HG03432 (cell line): ENCODE results near the gene GJB3.
"Not testable (repeated sequence)": the region's sequence is repeated elsewhere in the genome, so short reads cannot be mapped to it uniquely, and the experiment has no call there.

ENCODE experiments used
- ATAC-seq: cut with Tn5 transposase; IDR thresholded peaks from one replicate; pipeline ENCODE4 v1.9.1; 2021; ENCODE audit warnings: mild to moderate bottlenecking, moderate library complexity; ENCODE audit not compliant: unreplicated experiment

GJB3 gene

DNA sequence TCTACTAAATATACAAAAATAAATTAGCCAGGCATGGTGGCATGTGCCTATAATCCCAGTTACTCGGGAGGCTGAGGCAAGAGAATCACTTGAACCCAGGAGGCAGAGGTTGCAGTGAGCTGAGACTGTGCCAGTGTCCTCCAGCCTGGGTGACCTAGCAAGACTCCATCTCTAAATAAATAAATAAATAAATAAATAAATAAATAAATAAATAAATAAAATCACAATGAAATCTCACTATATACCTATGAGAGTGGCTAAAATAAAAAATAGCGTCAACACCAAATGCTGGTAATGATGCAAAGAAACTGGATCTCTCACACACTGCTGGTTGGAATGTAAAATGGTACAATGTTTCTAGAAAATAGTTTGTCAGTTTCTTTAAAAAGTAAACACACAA is 37.8 kb downstream of the GJB3 start:
- not testable (repeated sequence) for ATAC-seq

DNA sequence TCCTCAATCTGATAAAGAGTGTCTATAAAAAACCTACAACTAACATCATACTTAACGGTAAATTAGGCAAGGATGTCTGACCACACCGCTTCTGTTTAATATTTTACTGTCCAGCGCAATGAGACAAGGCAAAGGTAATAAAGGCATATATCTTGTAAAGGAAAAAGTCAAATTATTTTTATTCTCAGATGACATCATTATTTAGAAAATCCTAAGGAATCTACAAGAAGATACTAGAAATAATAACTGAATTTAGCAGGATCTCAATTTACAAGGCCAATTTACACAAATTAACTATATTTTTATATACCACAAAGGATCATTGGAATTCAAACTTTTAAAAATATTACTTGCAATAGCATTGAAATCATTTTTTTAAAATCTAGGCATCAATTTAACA is 41.2 kb downstream of the GJB3 start:
- no peak for ATAC-seq

DNA sequence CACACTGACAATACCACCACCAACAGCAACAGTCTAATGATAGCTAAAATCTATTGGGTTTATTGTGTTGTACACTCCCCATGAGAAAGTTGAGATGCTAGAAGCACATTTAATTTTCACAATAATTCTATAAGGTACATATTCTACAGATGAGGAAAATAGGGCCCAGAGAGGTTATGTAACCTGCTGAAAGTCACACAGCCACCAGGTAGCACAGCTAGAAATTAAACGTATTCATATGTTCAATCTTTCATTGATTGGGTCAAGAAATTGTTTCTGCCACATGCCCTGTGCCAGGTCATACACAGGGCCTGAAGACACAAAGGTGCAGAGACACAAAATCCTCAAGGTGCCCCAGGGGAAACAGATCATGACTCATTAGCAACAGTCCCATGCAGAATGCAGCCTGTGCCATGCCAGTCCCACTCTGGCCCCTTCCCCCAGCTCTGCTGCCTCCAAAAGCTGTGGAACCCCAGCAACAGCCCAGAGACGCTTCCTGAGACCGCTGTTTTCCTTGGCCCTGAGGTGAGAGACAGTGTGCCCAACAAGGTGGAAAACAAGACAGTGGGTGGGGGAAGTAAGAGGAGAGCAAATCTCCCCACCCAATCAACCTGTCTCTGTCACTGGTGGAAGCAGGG is 43.9 kb downstream of the GJB3 start:
- ATAC-seq: no peak

DNA sequence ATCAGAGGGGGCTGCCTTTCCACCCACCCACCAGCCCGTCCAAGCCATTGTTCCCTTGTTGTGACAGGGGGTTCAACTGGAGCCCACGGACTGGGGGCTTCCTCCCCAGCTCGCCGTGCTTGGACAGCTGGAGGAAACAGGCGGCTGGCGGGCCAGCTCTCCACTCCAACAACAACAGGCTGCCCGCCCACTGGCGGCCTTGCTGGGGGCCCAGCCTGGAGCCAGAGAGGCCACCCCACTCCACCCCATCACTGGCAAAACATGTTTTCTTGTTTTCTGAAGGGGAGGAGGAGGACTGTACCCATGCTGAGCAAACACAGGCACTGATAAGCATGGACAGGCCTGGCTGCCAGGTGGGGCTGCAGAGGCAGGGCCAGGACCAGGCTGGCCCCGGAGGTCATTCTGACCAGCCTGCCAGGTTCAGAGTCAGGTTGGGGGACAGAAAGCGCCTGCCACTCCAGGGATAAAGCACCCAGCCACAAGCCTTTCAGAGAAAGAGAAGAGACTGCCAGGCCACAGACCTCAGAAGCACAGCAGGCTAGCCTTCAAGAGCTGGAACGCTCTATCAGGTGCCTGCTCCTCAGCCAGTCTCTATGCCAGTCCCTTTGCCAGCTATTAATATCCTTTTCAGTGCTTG is 44.6 kb downstream of the GJB3 start:
- ATAC-seq: no peak

DNA sequence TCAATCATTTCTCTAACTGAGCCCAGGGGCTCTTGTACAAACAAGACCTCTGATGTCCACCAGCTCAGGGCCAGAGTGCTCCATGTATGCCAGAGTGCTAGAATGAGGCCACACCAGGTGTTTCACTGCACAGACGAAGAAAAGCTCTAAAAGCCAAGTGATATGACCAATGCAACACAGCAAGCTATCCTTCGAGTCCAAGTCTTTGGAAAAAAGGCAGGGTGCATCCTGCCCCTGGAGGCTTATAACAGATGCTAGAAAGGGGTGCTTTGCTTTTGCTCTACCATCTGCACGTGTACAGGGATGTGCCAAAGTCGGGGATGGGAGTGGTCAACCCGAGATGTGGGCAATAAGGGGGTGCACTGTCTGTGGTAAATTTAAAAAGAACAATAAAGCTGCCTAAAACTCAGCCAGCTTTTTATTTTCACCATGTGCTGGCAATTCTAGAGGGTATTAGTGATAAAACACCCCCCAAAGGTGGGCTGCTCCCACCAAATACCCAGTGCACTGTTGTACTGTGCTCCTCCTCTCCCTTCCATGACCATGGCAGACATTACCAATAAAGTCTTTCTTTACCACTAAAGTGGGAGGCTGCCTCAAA is 46.4 kb downstream of the GJB3 start:
- no peak for ATAC-seq

DNA sequence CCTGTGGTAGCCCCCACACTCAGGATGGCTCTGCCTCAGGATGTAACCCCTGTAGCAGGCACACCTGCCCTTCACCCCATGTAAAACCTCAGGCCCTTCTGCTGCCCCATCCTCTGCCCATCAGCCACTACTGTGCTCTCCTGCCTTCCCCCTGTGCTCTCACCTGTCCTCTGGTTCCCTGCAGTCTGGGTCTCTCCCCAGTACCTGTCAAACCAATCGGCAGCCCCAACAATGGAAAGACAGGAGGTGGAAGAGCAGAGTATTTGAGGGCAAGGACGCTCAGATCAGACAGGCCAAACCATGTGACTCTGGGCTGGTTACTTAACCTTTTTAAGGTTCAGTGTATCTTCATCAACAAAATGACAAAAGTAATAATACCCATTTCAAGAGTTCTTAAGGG is 47.6 kb downstream of the GJB3 start:
- no peak for ATAC-seq

DNA sequence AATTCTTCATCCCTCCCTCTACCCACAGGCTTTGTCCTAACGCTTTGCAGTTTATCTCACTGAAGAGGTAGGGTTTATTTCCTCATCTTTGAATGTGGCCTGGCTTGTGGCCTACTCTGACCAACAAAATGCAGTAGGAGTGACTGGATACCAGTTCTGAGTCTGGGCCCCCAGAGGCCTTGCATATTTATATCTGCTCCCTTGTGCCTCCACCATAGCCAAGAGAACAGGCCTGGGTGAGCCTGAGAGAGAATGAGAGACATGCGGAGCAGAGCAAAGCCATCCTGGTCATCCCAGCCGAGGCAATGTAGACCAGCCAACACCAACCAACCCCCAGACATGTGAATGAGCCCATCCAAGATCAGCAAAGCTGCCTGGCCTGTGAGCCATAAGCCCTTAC is 48.2 kb downstream of the GJB3 start:
- ATAC-seq: no peak

DNA sequence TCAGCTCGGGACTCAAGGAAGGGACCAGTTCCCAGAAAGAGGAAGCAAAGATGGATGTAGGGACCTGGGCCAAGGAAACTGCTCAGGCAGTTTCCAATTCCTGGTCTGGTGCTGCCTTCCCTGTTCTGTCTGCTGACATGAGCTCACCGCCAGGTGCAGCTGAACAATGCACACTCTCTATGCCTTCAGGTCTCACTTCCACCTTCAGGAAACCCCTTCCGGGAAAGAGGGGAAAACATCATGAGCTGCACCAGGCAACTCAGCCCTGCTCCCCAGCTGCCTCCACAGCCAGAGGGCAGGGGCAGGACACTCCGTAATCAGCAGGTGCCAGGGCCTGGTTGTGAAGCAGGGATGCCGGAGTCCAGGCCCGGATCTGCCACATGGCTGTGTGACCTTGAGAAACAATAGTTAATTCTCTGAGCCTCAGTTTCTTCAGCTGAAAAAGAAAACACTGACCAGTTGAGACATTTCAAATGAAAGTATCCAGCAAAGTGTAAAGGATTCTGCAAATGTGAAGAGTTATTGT is 50.8 kb downstream of the GJB3 start:
- no peak for ATAC-seq

DNA sequence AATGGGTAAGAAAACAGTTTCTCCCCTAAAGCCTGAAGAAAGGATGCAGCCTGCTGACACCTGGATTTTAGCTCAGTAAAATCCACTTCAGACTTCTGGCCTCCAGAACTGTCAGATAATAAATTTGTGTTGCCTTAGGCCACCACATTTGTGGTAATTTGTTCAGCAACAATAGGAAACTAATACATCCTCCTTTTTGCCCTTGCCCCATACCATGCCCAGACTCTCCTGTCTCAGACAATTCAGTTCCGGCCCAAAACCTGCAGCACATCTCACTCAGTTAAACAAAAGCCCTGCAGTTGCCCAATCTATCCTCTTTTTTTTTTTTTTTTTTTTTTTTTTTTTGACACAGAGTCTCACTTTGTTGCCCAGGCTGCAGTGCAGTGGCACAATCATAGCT is 52.7 kb downstream of the GJB3 start:
- ATAC-seq: no peak
